GM21619 (cell line): Measurements from ENCODE around the gene TAS2R43.
"Not testable (repeated sequence)": the region's sequence is repeated elsewhere in the genome, so short reads cannot be mapped to it uniquely, and the experiment has no call there.

Source experiments
- ATAC-seq: cut with Tn5 transposase; IDR thresholded peaks from one replicate; pipeline ENCODE4 v1.9.1; 2021; ENCODE audit not compliant: unreplicated experiment

Gene TAS2R43, protein sequence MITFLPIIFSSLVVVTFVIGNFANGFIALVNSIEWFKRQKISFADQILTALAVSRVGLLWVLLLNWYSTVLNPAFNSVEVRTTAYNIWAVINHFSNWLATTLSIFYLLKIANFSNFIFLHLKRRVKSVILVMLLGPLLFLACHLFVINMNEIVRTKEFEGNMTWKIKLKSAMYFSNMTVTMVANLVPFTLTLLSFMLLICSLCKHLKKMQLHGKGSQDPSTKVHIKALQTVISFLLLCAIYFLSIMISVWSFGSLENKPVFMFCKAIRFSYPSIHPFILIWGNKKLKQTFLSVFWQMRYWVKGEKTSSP

GRCh38 chr12:11092128-11092527 is at the start of gene TAS2R43:
Gene TAS2R43 (minus strand): TSS chr12:11092313. CDS start chr12:11092229, 84 bp downstream.
- no peak for ATAC-seq

- ATAC-seq, result no peak
Observed at GRCh38 chr12:11136075-11136474, 44.0 kb upstream of the TAS2R43 start.

DNA sequence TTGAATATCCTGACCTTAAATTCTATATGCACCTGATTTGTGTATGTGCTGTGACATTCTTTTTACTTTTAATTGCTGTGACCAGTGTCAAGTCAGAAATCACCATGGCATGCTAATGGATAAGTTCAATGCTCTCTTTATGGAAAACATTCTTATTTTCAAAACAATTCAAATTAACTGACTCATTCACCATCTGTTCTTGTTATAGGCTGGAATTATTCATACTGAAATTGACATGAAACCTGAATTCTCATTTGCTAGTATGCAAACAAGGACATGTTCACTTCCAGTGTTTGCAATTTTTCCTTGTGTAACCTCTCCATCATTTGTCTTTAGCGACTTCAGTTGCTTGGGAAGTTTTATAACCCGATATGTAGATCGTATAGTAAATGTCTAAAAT is 42.2 kb upstream of the TAS2R43 start, which contains the start of gene TAS2R30:
TSS of gene TAS2R30 (minus strand) at position 340 of the 400 bp plus-strand sequence. CDS start 400 bp downstream, outside the sequence.
- ATAC-seq, result no peak

- ATAC-seq, result no peak
Observed at GRCh38 chr12:11133816-11134215, 41.7 kb upstream of the TAS2R43 start.

GRCh38 chr12:11133162-11133561 is 41.0 kb upstream of the TAS2R43 start:
- ATAC-seq, result no peak

GRCh38 chr12:11130999-11131398 is 38.9 kb upstream of the TAS2R43 start:
- no peak for ATAC-seq

DNA sequence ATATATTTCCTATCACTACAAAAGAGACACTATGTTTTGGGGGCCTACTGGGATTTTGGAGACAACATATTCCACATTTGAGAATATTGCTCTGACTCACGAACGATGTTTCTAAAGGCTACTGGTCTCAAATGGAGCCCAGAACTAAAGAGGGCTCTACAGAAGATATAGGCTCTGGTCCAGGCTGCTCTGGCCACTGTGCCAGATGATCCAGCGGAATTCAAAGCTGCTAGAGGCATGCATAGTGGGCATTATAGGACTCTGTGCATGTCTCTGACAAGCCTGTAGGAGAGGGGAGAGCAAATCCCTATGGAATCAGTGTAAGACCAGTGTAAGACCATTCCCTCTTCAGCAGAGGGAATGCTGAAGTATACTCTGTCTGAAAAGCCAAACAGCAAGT is 38.3 kb upstream of the TAS2R43 start:
- ATAC-seq, result no peak

DNA sequence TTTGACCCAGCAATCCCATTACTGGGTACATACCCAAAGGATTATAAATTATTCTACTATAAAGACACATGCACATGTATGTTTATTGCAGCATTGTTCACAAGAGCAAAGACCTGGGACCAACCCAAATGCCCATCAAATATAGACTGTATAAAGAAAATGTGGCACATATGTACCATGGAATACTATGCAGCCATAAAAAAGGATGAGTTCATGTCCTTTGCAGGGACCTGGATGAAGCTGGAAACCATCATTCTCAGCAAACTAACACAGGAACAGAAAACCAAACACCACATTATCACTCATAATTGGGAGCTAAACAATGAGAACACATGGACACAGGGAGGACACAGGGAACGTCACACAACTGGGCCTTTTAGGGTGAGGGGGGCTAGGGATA is 22.0 kb upstream of the TAS2R43 start:
- not testable (repeated sequence) for ATAC-seq

DNA sequence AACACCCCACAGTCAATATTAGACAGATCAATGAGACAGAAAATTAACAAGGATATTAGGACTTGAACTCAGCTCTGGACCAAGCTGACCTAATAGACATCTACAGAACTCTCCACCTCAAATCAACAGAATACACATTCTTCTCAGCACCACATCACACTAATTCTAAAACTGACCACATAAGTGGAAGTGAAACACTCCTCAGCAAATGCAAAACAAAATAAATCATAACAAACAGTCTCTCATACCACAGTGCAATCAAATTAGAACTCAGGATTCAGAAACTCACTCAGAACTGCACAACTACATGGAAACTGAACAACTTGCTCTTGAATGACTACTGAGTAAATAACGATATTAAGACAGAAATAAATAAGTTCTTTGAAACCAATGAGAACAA is 19.1 kb upstream of the TAS2R43 start:
- not testable (repeated sequence) for ATAC-seq

DNA sequence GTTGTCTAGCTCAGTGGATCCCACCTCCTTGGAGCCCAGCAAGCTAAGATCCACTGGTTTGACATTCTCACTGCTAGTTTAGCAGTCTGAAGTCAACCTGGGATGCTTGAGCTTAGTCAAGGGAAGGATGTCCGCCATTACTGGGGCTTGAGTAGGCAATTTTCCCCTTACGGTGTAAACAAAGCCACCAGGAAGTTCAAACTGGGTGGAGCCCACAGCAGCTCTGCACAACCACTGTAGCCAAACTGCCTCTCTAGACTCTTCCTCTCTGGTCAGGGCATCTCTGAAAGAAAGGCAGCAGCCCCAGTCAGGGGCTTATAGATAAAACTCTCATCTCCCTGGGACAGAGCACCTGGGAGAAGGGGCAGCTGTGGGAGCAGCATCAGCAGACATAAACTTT is 16.7 kb upstream of the TAS2R43 start:
- no peak for ATAC-seq

GRCh38 chr12:11107719-11108118 is 15.6 kb upstream of the TAS2R43 start:
- ATAC-seq, result no peak

GRCh38 chr12:11106288-11106687 is 14.2 kb upstream of the TAS2R43 start:
- ATAC-seq, result no peak

- ATAC-seq, result no peak
Observed at GRCh38 chr12:11105546-11105945, 13.4 kb upstream of the TAS2R43 start.

DNA sequence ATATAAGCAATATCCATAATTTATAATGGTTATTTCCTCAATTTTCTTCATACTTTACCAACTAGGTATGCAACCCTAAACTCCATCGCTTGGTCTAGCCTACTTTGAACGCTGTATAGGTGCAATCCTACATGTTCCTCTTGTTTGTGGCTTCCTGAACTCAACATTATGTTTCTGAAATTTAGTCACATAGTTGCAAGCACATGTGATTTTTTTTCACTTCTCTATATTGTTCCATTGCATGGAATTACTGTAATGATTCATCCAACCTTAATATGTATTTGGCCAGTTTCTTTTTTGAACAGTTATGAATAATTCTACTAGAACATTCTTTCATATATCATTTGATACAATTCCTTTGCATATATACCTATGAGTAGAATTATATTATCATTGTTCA is 2.8 kb upstream of the TAS2R43 start:
- ATAC-seq, result peak; percentile 56

DNA sequence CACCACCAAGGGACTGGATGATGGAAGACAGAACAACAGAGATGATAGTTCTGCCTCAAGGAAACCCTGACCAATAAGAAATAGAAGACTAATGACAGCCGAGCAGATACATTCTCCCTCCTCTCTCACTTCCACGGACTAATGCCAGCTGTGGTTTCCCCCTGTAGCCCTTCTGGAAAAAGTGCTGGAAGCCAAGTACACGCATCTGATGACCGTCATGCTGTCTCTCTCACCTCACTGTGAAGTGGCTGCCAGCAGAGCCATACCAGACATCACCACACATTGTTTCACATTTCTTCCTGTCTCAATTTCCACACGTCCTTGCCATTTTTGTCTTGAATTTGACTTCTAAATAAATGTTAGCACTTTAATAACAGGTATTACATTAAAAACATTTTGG is 2.9 kb downstream of the TAS2R43 start:
- no peak for ATAC-seq

DNA sequence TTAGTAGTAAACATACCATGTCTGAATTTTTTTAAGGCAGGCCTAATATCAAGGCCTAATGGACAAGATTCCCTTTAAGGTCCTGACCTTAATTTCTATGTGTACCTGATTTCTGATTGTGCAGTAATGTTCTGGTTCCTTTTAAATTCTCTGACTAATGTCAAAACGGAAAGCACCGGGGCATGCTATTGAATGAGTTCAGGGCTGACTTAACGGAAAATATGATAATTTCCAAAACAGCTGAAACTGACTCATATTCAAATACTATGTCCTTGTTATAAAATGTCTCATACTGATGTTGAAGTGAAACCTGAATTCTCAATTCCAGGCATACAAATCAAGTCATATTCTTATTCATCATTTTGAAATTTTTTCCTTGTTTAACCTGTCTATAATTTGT is 6.7 kb downstream of the TAS2R43 start:
- ATAC-seq, result peak; percentile 93

DNA sequence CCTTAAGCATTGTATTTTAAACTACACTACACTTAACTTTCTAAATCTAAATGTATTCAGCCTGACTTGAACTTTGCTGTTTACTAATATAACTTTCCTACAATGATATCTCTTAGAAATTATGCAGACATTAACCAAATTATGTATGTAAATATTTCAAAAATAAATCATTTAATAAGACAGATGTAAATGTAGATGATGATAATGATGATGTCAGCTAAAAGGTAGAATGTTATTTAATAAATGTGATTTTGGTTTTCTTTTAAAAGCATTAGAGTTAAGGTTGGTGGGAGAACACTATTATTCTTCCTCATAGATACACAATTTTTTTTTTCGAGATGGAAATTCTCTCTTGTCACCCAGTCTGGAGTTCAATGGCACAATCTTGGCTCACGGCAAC is 10.1 kb downstream of the TAS2R43 start:
- ATAC-seq, result no peak

DNA sequence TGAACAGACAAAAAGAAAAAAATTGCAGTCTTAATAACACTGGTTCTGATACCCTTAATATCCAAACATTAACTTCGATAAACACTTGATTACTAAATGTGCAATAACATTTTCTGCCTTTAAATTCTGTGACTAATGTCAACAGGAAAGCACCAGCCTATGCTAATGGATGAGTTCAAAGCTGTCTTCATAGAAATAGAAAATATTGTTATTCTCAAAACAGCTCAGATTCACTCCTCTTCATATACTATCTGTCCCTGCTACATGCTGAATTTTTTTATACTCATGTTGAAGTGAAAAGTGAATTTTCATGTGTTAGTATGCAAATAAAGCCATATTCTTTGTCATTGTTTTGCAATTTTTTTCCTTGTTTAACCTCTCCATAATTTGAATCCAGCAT is 13.9 kb downstream of the TAS2R43 start:
- ATAC-seq, result no peak

- peak; percentile 52 for ATAC-seq
Observed at GRCh38 chr12:11075642-11076041, 16.5 kb downstream of the TAS2R43 start.

- no peak for ATAC-seq
Observed at GRCh38 chr12:11071414-11071813, 20.7 kb downstream of the TAS2R43 start.

DNA sequence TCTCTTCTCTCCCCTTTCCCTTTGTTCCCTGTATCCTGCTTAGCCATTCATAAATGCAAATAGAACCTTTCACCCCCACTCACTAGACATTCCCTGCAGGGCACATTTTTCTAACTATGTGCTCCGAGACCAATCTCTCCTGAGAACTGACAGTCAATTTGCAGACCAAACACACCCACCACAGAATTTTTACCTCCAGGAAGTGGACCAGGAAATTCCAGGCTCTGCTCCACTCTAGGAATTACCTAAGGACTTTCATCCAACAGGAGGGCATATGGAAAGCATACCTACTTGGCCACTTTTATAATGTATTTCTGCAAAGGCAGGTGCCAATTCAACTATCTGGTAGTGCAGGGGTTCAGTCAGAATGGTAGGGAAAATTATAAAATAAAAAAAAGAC is 21.1 kb downstream of the TAS2R43 start:
- no peak for ATAC-seq

DNA sequence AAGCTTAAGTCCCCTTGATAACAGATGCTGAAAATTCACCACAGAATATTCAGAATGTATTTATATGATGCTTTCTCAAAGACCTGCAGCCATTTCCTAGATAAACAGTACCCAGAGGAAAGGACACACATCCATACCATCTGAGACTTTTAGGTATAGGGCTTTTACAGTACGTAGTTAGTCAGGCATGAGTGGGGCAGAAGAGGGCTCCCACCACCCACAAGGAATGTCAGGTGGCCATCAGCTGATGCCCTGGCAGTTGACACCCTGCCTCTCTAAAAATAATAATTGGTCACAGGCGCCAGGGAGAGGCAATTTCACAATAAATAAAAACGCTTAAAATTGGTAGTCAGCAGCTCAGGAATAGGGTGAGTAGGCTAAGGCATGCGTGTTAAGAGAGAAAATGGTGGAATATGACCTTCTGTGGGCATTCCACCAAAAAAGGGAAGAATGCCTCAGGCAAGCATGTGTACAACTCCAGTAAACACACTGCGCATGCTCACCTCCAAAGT is 22.2 kb downstream of the TAS2R43 start:
- ATAC-seq, result no peak

GRCh38 chr12:11067514-11067913 is 24.6 kb downstream of the TAS2R43 start:
- no peak for ATAC-seq
